ENCODE results near the gene SRBD1. TPM values are rescaled to one million over a fixed set of nuclear protein-coding genes. Genes with fewer than 3 reads are reported as not detected.

SRBD1 gene
- total RNA-seq, 1 donor from 2014 or later, result 16.6 TPM

DNA sequence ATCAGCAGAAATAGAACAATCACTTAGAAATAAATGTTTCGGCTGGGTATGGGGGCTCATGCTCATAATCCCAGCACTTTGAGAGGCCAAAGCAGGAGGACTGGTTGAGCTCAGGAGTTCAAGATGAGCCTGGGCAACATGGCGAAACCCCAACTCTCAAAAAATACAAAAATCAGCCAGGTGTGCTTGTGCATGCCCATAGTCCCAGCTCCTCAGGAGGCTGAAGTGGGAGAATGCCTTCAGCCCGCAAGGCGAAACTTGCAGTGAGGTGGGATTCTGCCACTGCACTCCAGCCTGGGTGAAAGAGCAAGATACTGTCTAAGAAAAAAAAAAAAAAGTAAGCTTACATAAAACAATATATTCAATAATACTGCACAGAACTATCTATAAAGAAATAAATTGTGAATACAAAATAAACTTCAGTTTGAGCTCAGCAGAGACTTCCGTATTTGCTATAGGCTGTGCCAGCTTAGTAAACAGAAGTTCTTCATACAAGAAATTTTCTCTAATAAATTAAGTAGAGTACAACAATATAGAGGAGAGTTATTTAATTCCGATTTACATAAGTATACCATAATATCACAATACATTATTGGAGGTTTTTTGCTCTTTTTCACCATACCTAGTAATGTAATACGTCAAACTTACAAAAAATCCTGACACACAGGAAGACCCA lies 43.6 kb downstream of the SRBD1 start:
- no peak for DNase-seq (ENCODE audit: extremely low read depth, low read depth, low spot score)

DNA sequence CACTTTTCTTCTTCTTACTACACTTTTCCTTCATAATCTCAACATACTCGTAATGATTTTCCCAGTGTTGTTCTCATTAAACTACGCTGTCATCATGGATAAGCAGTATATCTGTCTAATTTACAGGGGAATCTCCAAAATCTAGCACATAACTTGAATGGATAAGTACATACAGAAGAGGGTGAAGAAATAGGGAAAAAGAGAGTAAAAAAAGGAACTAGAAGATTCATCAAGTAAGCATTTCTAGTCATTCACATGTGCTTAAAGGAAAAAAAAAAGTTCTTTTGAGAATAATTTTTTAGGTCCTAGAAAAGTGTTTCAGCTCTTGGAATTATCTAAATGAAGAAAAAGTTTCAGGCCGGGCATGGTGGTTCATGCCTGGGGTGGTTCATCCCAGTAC lies 51.6 kb downstream of the SRBD1 start:
- no peak for DNase-seq (ENCODE audit: extremely low read depth, low read depth, low spot score)

DNA sequence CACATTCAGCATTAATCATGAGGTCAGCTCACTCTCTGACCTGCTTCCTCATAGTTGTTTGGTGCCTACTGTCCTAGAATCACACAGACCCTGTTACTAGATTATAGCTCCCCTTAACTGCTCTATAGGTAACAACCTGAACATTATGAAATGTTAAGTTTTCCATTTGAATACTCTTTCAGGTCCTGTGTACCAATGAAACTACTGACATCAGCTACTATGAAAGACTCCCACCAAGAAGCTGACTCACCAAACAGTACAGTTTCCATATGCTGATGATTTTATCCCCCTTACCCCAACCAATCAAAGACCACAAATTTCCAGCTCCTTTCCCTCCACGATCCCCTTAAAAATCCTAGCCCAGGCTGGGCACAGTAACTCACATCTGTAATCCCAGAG lies 56.3 kb downstream of the SRBD1 start:
- DNase-seq (ENCODE audit: extremely low read depth, low read depth, low spot score), result no peak

DNA sequence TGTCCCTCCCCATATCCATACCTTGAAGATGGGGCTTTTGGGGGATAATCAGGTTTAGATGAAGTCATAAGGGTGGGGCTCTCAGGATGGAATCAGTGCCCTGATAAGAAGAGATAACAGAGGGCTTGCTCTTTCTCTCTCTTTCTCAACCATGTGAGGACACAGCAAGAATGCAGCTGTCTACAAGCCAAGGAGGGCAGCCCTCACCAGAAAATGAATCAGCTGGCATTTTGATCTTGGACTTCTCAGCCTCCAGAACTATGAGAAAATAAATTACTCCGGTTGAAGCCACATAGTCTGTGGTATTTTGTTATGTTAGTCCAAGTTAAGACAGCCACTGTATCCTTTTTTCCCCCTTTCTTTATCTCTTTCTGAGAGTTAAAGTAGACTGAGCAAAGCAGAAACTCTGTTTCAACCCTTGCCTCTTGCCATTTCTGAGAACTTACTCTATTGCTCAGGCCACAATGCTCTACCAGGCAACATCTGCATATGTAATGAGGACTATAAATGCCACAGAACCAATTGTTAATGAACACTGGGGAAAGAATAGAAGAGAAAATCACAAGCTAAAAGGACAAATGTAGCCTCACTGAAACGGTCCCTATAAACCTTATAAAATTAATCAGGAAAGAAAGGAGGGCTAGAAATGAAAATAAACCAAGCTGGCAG lies 56.9 kb downstream of the SRBD1 start:
- DNase-seq (ENCODE audit: extremely low read depth, low read depth, low spot score), result no peak

DNA sequence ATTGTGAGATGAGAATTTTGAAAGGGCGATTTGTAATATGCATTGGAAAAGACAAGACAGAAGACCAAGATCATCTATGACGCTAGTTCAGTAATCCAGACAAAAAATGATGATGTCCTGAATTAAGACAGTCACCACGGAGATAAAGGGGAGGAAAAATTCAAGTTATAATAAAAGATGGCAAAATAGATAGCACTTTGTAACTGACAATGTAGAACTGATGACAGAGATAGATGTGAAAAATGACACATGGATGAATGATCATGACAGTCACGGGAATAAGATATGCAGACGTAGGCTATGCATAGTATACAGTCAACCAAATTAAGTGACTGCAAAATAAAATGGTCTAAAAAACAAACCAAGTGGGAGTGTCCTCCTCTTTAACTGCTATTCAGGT lies 59.2 kb downstream of the SRBD1 start:
- DNase-seq (ENCODE audit: extremely low read depth, low read depth, low spot score), result no peak

DNA sequence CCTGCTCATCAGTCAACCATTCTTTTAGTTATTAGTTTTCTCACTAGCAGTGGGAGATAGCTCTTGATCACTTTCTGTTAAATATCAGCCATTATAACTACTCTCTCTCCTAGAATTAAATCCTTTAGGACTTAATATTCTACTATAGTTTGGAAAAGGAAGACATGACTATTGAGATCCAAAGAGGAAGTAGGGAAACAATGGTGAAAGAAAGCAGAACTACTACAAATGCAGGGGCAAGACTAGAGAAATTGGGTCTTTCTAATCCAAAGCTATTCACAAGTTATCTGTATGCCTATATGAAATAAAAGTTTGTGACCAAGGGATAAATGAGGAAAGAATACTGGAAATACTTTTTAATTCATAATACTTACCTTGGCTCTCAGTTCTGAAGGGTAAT lies 65.1 kb downstream of the SRBD1 start:
- DNase-seq (ENCODE audit: extremely low read depth, low read depth, low spot score), result no peak

DNA sequence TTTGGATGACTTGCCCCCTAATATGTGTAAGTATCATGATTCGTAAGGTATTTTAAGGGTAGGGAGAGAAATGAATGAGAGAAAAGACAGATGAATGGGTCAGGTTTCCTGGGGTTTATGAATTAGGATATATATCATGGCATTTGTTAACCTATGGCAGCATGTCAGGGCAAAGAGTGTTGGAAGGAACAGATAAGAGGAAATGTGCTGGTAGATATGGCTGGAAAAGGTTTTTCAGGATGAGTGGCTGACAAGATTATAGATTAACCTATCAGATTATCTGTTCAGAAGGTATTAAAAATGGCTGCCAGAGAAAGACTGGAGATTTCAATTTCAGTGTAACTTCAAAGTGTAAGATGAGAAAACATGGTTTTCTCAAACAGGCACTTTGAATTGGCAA lies 67.8 kb downstream of the SRBD1 start:
- DNase-seq (ENCODE audit: extremely low read depth, low read depth, low spot score), result no peak

DNA sequence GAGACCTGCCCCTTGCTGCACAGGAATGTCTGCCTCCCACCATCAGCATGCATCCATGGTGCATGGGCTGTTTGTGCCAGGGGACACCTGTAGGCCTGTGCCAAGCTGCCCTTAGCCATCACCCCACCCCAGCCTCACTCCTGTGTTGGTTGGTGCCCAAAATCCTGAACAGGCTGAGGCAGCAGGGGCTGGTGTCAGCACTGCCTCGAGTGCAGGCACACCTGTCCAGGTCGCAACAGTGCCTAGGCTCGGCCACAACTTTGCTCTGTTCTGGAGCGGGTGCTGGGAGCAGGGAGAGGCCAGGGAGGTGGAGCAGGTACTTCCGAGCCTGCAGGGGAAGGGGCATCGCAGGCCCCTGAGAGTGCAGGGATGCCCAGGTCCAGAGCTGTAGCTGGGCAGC lies 69.1 kb downstream of the SRBD1 start:
- no peak for DNase-seq (ENCODE audit: extremely low read depth, low read depth, low spot score)

DNA sequence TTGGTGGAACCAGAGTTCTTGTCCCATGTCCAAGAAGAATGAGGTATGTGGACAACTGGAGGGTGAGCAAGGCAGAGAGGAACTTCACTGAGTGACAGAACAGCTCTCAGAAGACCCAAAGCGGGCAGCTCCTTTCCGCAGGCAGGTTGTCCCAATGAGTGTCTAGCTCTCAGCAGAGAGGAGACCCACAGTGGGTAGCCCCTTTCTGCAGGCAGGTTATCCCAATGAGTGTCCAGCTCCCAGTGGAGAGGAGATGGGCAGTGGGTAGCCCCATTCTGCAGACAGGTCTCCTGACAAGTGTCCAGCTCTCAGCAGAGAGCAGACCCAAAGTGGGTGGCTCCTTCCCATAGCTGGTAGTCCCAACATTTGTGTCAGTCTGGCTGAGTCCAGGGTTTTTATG lies 69.6 kb downstream of the SRBD1 start:
- DNase-seq (ENCODE audit: extremely low read depth, low read depth, low spot score), result no peak

DNA sequence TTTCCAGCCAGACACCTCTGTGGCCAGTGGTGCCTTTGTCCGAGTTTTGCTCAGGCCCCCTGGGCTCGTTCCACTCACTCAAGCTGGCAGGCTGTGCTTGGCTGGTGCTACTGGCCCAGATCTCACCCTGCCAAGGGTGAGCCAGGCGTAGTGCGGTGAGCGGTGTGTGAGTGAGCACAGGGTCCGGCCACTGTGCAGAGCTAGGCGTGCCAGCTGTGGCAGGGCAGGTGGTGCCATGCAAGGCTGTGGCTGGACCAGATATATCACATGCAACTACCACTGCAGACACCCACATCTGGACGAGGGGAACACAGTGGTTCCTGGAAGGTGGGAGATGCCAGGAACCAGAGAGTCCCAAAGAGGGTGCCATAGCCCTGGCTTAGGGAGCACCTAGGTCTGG lies 70.1 kb downstream of the SRBD1 start:
- DNase-seq (ENCODE audit: extremely low read depth, low read depth, low spot score), result no peak

DNA sequence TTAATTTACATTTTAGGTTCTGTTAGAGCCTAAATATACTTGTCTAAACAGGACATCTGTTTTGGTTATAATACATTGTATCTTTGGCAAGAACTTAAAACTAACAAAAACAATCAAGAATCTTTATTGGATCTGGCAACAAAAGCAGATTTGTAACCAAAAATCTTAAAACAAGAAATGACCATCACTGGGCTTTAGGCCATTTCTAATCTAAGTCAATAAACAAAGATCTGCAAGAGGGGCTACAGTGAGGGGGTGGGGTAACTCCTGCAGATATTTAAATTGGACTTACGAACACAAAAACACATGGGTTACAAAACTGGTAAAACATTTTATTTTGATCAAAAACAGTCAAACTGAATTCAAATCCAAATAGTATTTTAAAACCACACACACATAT lies 77.3 kb downstream of the SRBD1 start:
- DNase-seq (ENCODE audit: extremely low read depth, low read depth, low spot score), result no peak

DNA sequence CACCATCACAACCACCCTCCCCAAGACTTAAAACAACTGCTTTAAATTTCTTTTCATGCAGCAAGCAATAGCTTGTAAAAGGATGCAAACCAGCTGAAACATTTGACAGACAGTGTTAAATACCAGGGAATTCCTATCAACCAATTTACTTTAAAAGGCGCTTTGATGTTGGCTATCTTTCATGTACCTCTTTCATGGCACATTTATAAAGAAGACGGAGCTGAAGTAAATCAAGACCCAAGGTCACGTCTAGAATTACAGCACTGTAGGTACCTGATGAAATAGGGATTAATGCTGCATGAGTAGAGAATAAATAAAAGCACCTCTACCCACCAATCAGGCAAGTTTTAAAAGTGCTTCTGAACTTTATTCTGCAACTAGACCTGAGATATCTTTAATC lies 78.9 kb downstream of the SRBD1 start:
- DNase-seq (ENCODE audit: extremely low read depth, low read depth, low spot score), result no peak

DNA sequence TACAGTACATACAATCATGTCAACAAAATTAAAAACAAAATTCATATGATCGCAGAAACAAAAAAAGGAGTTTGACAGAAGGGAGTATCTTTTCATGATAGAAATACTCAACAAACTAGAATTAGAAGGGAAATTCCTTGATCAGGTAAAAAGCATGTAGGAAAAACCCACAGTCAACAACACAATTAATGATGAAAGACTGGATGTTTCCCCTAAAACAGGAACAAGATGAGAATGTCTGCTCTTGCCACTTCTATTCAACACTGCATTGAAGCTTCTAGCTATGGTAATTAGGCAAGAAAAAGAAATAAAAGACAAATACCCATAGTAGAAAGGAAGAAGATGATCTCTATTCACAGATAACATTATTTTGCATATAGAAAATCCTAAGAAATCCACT lies 87.1 kb downstream of the SRBD1 start:
- DNase-seq (ENCODE audit: extremely low read depth, low read depth, low spot score), result no peak

DNA sequence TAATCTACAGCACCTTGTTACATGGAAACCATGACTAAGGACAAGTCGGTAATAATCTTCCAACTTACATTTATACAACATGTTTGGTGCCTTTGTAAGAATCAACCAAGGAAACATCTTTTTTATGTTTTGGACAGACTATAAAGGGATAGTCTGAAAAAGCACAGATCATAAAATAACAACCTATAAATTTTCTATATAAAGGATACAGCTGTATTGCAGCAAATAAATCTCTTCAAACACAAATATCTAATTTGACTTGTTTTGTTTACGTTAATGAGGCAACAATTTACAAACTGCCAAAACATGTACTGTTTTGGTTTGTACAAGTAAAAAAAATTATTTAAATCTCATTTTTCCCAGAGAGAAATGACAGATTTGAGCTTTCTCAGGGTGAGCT lies 92.5 kb downstream of the SRBD1 start:
- no peak for DNase-seq (ENCODE audit: extremely low read depth, low read depth, low spot score)

DNA sequence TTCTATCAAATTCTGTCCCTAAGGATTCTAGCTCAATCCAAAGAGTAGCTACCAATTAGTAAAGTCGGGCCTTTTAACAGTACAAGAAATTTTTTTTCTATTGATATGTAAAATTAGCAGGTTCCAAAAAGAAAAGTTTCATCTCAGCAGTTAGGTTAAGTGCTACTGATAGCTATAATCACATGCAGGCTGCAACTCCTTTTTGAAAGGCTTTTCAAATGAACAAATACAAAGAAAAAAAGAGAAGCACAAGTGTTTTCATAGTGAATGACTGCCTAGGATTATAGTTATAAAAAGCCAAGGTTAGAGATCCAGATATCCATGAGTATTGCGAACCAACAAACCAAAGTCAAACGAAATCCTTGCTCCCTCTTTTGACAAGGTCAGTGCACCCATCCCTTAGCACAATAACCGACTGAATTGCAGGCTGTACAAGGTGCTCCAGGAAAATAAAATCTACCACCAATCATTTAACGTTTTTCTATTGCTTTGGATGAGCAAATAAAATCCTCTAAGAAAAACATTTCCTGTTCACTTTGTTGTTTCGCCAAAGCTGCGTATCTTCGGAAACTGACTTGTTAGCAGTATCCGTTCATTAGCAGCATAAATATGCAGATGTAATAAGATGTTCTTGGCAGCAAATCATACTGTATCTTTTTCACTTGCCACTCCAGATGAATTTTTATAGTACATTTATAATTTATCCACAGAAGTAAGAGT lies 100.2 kb downstream of the SRBD1 start:
- DNase-seq (ENCODE audit: extremely low read depth, low read depth, low spot score), result no peak

DNA sequence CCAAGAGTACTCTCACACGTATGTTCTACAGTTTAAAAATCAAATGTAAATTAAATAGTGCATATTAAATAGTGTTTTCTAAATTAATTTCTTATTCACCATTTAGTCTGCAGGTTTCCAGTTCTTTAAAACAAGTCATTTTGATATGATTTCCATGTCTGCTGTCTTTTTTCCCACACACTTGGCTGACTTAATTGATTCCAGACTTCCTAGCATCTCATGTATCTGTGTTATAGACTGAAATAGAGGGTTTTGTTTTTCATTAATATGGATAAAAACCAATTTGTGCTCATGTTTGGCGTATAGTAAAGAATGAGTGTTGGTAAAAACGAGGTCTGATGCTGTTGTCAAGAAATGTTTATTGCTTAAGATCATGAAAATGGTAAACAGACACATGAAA lies 104.3 kb downstream of the SRBD1 start:
- no peak for DNase-seq (ENCODE audit: extremely low read depth, low read depth, low spot score)

DNA sequence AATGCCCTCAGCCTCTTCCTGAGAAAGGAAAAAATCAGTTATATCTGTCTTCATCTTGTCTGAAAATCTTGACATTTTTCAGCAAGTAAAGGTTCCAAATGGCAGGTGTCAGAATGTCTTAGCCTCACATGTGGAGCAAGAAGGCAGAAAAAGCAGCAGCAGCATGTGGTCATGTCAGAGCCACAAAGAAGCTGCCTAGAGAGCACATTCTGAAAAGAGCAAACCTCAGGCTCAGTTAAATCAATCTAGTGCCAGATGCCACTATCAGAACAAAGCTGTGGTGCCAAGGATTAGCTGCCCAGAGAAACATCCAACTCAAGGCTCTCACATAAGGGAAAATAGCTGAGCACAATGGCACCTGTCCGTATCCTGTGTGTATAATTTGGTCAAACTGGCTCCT lies 105.9 kb downstream of the SRBD1 start:
- DNase-seq (ENCODE audit: extremely low read depth, low read depth, low spot score), result no peak

DNA sequence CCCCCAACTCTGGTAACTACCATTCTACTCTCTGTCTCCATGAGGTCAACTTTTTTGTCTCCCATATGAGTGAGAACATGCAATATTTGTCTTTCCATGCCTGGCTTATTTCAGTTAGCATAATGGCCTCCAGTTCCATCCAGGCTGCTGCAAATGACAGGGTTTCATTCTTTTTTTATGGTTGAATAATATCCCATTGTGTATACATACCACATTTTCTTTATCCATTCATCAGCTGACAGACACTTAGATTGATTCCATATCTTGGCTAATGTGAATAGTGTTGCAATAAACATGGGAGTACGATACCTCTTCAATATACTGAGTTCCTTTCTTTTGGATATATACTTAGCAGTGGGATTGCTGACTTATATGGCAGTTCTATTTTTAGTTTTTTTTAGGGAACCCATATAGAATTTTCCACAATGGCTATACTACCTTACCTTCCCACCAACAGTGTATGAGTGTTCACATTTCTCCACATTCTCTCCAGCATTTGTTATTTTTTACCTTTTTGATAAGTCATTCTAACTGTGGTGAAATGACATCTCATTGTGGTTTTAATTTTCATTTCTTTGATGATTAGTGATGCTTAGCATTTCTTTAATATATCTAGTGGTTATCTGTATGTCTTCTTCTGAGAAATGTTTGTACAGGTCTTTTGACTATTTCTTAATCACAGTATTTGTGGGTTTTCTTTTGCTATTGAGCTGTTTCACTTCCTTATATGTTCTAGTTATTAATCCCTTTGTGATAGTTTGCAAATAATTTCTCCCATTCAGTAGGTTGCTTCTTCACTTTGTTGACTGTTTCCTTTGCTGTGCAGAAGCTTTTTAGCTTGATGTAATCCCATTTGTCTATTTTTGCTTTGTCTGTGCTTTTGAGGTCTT lies 112.2 kb downstream of the SRBD1 start:
- DNase-seq (ENCODE audit: extremely low read depth, low read depth, low spot score), result no peak

DNA sequence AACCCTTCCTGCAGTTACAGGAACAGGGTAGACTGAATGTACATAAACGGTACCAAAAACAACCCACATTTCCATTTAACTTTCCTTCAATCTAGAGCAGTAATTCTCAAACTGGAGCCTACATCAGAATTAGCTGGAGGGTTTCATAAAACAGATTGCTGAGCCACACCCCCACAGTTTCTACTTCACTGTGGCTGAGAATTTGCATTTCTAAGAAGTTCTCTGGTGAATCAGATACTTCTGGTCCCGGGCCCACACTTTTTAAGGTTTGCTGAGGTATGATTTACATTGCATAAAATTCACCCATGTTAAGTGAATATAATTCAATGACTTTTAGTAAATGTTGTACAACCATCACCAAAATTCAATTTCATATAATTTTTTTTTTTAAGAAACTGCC lies 113.7 kb downstream of the SRBD1 start:
- no peak for DNase-seq (ENCODE audit: extremely low read depth, low read depth, low spot score)

DNA sequence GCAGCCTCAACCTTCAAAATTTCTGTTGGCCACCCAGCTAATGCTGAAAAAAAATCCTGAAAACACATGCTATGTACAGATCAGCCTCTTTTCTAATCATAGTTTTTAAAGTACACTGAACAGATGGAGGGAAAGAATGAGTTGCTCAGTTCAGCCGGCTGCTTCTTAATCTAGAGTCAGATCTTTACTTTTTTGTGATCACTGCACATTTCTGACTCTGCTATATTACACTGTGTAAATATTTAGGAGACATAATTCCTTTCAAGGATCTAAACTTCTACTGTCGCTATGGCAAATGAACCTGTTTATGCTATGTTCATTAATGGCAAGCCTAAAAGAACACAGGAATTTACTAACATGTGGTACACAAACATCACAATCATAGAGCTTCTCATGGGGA lies 114.2 kb downstream of the SRBD1 start:
- DNase-seq (ENCODE audit: extremely low read depth, low read depth, low spot score), result no peak

DNA sequence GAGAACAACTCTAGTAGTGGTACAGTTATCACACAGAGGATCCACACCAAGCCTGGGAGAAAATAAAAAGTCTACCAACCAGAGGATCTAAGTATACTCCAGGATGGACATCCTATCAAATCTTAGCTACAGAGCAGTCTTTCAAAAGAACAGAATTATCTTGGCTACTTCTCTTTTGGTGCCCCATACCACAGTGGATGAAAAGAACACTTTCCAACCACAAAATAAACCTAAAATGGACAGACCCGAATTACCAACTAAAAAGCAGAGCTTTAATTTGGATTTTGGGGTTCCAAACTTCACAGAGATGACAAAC lies 116.1 kb downstream of the SRBD1 start:
- no peak for DNase-seq (ENCODE audit: extremely low read depth, low read depth, low spot score)

All from glomerular endothelial cell (primary cell).